DOHH2 (cell line): Measurements from ENCODE around the gene ATXN7.

ENCODE experiments used
- EZH2phosphoT487 ChIP-seq: fragments of 200-600 bp; sonication (generic); IDR thresholded peaks from 2 replicates; pipeline ENCODE4 v1.6.1; 2017; ENCODE audit warnings: borderline replicate concordance, mild to moderate bottlenecking, antibody characterized with exemption, low read length, moderate library complexity, mixed read lengths
- TF ChIP-seq, protein P1 (sequence below): fragments of 200-600 bp; sonication (generic); IDR thresholded peaks from one replicate; pipeline ENCODE4 v1.5.1; 2014; ENCODE audit warnings: antibody characterized with exemption, mild to moderate bottlenecking, low read depth, low read length; ENCODE audit not compliant: poor library complexity, severe bottlenecking

DNA sequence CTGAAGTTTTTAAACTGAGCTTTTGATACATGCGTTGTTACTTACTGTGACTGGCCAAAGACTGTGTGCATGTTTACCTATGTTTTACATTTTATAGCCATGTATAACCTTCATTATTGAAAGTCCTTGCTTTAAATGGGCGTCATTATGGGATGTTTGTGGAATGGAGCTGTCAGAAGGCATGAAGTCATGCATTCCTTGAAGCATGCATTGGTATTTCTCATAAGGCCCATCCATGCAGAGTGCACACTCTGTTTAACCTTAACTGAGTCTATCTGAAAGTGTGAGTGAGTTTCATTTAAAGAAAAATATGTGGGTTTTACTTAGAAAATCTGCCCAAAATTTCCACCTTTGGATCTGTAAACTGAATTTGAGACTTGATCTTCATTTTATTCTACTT lies 108.5 kb downstream of the ATXN7 start:
- TF ChIP-seq, protein P1, sequence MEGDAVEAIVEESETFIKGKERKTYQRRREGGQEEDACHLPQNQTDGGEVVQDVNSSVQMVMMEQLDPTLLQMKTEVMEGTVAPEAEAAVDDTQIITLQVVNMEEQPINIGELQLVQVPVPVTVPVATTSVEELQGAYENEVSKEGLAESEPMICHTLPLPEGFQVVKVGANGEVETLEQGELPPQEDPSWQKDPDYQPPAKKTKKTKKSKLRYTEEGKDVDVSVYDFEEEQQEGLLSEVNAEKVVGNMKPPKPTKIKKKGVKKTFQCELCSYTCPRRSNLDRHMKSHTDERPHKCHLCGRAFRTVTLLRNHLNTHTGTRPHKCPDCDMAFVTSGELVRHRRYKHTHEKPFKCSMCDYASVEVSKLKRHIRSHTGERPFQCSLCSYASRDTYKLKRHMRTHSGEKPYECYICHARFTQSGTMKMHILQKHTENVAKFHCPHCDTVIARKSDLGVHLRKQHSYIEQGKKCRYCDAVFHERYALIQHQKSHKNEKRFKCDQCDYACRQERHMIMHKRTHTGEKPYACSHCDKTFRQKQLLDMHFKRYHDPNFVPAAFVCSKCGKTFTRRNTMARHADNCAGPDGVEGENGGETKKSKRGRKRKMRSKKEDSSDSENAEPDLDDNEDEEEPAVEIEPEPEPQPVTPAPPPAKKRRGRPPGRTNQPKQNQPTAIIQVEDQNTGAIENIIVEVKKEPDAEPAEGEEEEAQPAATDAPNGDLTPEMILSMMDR: no peak
- no peak for TF ChIP-seq EZH2phosphoT487
